ENCODE data around the gene C12orf50. TPM values are rescaled to one million over a fixed set of nuclear protein-coding genes. Genes with fewer than 3 reads are reported as not detected.

Gene C12orf50
- total and polyA plus RNA-seq, 2 of the 8 experiments (the other 6 are each of a cell fraction or from before 2014, with no cell fraction given) = not detected

- no peak overlapping the region for H2BK20ac ChIP-seq (ENCODE audit: low read length)
- no peaks in the 10 kb centered on the region for H3K9me3 ChIP-seq (ENCODE audit: insufficient read depth in 2 of 2, low read depth in 1 of 2, low read length in 1 of 2)
- H2BK12ac ChIP-seq (ENCODE audit: low read depth, low read length) = no peak overlapping the region
- no peaks in the 10 kb centered on the region for H3K79me2 ChIP-seq (ENCODE audit: control insufficient read depth in 1 of 2, insufficient read depth in 2 of 2, low read length in 2 of 2)
- no peak overlapping the region for H3K27ac ChIP-seq (ENCODE audit: low read depth, low read length)
- no peak for FAIRE-seq
- H4K91ac ChIP-seq (replicated peaks; ENCODE audit: insufficient read length, low read length) = no peak overlapping the region
- TF ChIP-seq SP1 (IDR thresholded peaks at IDR 0.05; ENCODE audit: low read depth, low read length) = no peak
- no peak overlapping the region for H2BK15ac ChIP-seq (ENCODE audit: low read length)
- no peak overlapping the region for H2BK5ac ChIP-seq (ENCODE audit: low read depth, low read length)
- H3K27me3 ChIP-seq (replicated peaks in 1 of 4; ENCODE audit: control insufficient read depth in 3 of 4, extremely low read depth in 1 of 4, insufficient read depth in 3 of 4, low read length in 3 of 4) = no peaks in the 10 kb centered on the region
- H3K36me3 ChIP-seq (ENCODE audit: control insufficient read depth in 2 of 4, insufficient read depth in 4 of 4, low read length in 3 of 4) = no peaks in the 10 kb centered on the region
- ChIA-PET POLR2A (ENCODE audit: partially characterized antibody) (no interaction called here), CTCF (ENCODE audit: partially characterized antibody) (no interaction called here)
- H3K23ac ChIP-seq (ENCODE audit: insufficient read length) = no peak overlapping the region
- no peak overlapping the region for H3K4me3 ChIP-seq (ENCODE audit: extremely low read depth in 1 of 4, insufficient read depth in 2 of 4, low read depth in 3 of 4, low read length in 4 of 4)
- WGBS, 2 experiments (ENCODE audit: extremely low coverage in 1 of 2, insufficient coverage in 1 of 2, insufficient read length in 1 of 2, insufficient replicate concordance in 2 of 2, low coverage in 1 of 2, low lambda C conversion rate in 2 of 2, missing lambda C conversion rate in 1 of 2) = 84% methylated on average over 2 of the region's 2 CpGs; no CpG with 5 or more reads in 1 of the 2 experiments
- no peaks in the 10 kb centered on the region for H3K4me1 ChIP-seq (replicated peaks in 1 of 4; ENCODE audit: control insufficient read depth in 3 of 4, insufficient read depth in 4 of 4, low read length in 3 of 4)
- no peak overlapping the region for H4K8ac ChIP-seq (ENCODE audit: extremely low read depth, insufficient read depth, low read length)
- no peak overlapping the region for H3K4me2 ChIP-seq (ENCODE audit: insufficient read depth in 1 of 2, low read depth in 2 of 2, low read length in 2 of 2)
- no peak overlapping the region for H3K56ac ChIP-seq (replicated peaks; ENCODE audit: insufficient read length, low read depth, low read length)
- no peaks in the 10 kb centered on the region for H3K79me1 ChIP-seq (ENCODE audit: low read depth, low read length)
- H3K14ac ChIP-seq (ENCODE audit: insufficient read length) = no peak overlapping the region
- H4K5ac ChIP-seq (ENCODE audit: insufficient read length, low read depth, low read length) = no peak overlapping the region
- H2AFZ ChIP-seq (ENCODE audit: low read length) = no peak overlapping the region
- H2BK120ac ChIP-seq (replicated peaks; ENCODE audit: low read depth, low read length) = no peak overlapping the region
- H3K4ac ChIP-seq (replicated peaks; ENCODE audit: insufficient read length, low read depth, low read length) = no peak overlapping the region
- H4K20me1 ChIP-seq (replicated peaks in 1 of 2; ENCODE audit: control insufficient read depth in 1 of 2, insufficient read depth in 2 of 2, low read length in 2 of 2) = no peaks in the 10 kb centered on the region
- no peak for DNase-seq (ENCODE audit: low read depth in 1 of 2, low spot score in 2 of 2)
- H3K23me2 ChIP-seq (ENCODE audit: low read depth, low read length) = no peaks in the 10 kb centered on the region
- no peak overlapping the region for H3K9ac ChIP-seq (replicated peaks in 1 of 4; ENCODE audit: extremely low read depth in 1 of 4, low read depth in 3 of 4, low read length in 3 of 4)
- H3K18ac ChIP-seq (ENCODE audit: extremely low read depth, low read length) = no peak overlapping the region
- no peak overlapping the region for H2AK5ac ChIP-seq (ENCODE audit: low read depth, low read length)
Measured at GRCh38 chr12:87988534-87988933, 40.7 kb downstream of the C12orf50 start.

Measured in H1 (cell line).